IMR-90 (cell line): ENCODE measurements around the gene EVI5. TPM values are rescaled to one million over a fixed set of nuclear protein-coding genes. Genes with fewer than 3 reads are reported as not detected.

ENCODE experiments used
- ATAC-seq: fragments of 200-7000 bp; cut with Tn5 transposase; 2 replicates; pipeline ENCODE4 v1.9.1; 2020; ENCODE audit warnings: low read depth, mild to moderate bottlenecking, moderate library complexity
- BruUV-seq: library from RNA; stranded (reverse); fragments of 400-500 nt; replicated peaks from 2 replicates; lab custom pipeline; 2021; lab: Mats Ljungman, UMichigan
- CTCF ChIA-PET: fragments of 300-600 bp; formaldehyde crosslinking; extraction: SDS; loops from one replicate; lab custom pipeline; 2021; ENCODE audit warnings: antibody characterized with exemption; lab: Yijun Ruan, JAX
- POLR2A ChIA-PET: fragments of 300-600 bp; sonication (Branson Sonifier 250); formaldehyde crosslinking; loops from one replicate; lab custom pipeline; 2022; ENCODE audit warnings: antibody characterized with exemption; ENCODE audit not compliant: unreplicated experiment; lab: Charles Lee
- DNase-seq: peaks from one replicate; pipeline ENCODE4 v3.0.0; 2013
- H2AFZ ChIP-seq: replicated peaks from 2 replicates; pipeline ENCODE3; 2013; ENCODE audit warnings: low read length, mild to moderate bottlenecking; ENCODE audit not compliant: poor library complexity
- H2AK5ac ChIP-seq: 2 replicates; pipeline ENCODE4 v1.6.1; 2013; ENCODE audit warnings: low read depth, low read length, inconsistent platforms
- H2AK9ac ChIP-seq: replicated peaks from 2 replicates; pipeline ENCODE3; 2013; ENCODE audit warnings: mild to moderate bottlenecking, low read depth, low read length, moderate library complexity; ENCODE audit not compliant: poor library complexity
- H2BK120ac ChIP-seq: 2 replicates; pipeline ENCODE4 v1.6.1; 2013; ENCODE audit warnings: low read depth, low read length, inconsistent platforms
- H2BK15ac ChIP-seq: 3 replicates; pipeline ENCODE4 v1.6.1; 2013; ENCODE audit warnings: low read depth, low read length, inconsistent platforms
- H2BK20ac ChIP-seq: 2 replicates; pipeline ENCODE4 v1.6.1; 2013; ENCODE audit warnings: low read depth, mild to moderate bottlenecking, inconsistent platforms, low read length, moderate library complexity
- H2BK5ac ChIP-seq: 2 replicates; pipeline ENCODE4 v1.6.1; 2013; ENCODE audit warnings: mild to moderate bottlenecking, low read depth, low read length, inconsistent platforms; ENCODE audit not compliant: poor library complexity, severe bottlenecking
- H3K14ac ChIP-seq: replicated peaks from 2 replicates; pipeline ENCODE4 v1.6.1; 2013; ENCODE audit warnings: low read depth, low read length, inconsistent platforms
- H3K18ac ChIP-seq: 2 replicates; pipeline ENCODE4 v1.6.1; 2013; ENCODE audit warnings: low read depth, low read length, control low read depth
- H3K23ac ChIP-seq: 2 replicates; pipeline ENCODE4 v1.6.1; 2013; ENCODE audit warnings: low read depth, low read length, inconsistent platforms
- H3K27ac ChIP-seq: 2 replicates; pipeline ENCODE4 v1.5.1; 2013; ENCODE audit warnings: mild to moderate bottlenecking, control low read depth, low read length; ENCODE audit not compliant: insufficient read depth
- H3K27me3 ChIP-seq: 2 replicates; pipeline ENCODE4 v1.6.1; 2013; ENCODE audit warnings: low read length; ENCODE audit not compliant: control insufficient read depth, insufficient read depth
- H3K36me3 ChIP-seq: 2 replicates; pipeline ENCODE4 v1.6.1; 2013; ENCODE audit warnings: low read length, mixed read lengths; ENCODE audit not compliant: control insufficient read depth, insufficient read depth
- H3K4ac ChIP-seq: 2 replicates; pipeline ENCODE4 v1.6.1; 2013; ENCODE audit warnings: low read depth, low read length, inconsistent platforms
- H3K4me1 ChIP-seq: 2 replicates; pipeline ENCODE4 v1.6.1; 2013; ENCODE audit warnings: low read length, mixed read lengths; ENCODE audit not compliant: control insufficient read depth, insufficient read depth
- H3K4me2 ChIP-seq: 2 replicates; pipeline ENCODE4 v1.6.1; 2013; ENCODE audit warnings: low read depth, mild to moderate bottlenecking, control low read depth, low read length, moderate library complexity
- H3K4me3 ChIP-seq: 2 replicates; pipeline ENCODE4 v1.5.1; 2013; ENCODE audit warnings: low read depth, mild to moderate bottlenecking, control low read depth, low read length, moderate library complexity; ENCODE audit not compliant: insufficient read depth
- H3K56ac ChIP-seq: 2 replicates; pipeline ENCODE4 v1.6.1; 2013; ENCODE audit warnings: low read length, inconsistent platforms; ENCODE audit not compliant: insufficient read depth; ENCODE audit errors: extremely low read depth
- H3K79me1 ChIP-seq, 2 experiments: 2 replicates each; pipeline ENCODE4 v1.6.1; 2013; ENCODE audit warnings: low read length in 2 of 2, inconsistent platforms in 1 of 2, low read depth in 1 of 2
- H3K9ac ChIP-seq: 2 replicates; pipeline ENCODE4 v1.6.1; 2013; ENCODE audit warnings: low read depth, low read length, control low read depth
- H3K9me1 ChIP-seq: 2 replicates; pipeline ENCODE4 v1.6.1; 2013; ENCODE audit warnings: low read length, inconsistent platforms; ENCODE audit not compliant: insufficient read depth
- H3K9me3 ChIP-seq: 2 replicates; pipeline ENCODE4 v1.6.1; 2013; ENCODE audit warnings: low read length; ENCODE audit not compliant: control insufficient read depth, insufficient read depth
- H4K20me1 ChIP-seq: 2 replicates; pipeline ENCODE4 v1.6.1; 2013; ENCODE audit warnings: low read length, inconsistent platforms; ENCODE audit not compliant: insufficient read depth
- H4K5ac ChIP-seq: 2 replicates; pipeline ENCODE4 v1.6.1; 2013; ENCODE audit warnings: mild to moderate bottlenecking, low read depth, low read length, control low read depth
- H4K8ac ChIP-seq, 2 experiments: 2 replicates each; pipeline ENCODE4 v1.6.1; 2013; ENCODE audit warnings: low read depth in 2 of 2, low read length in 2 of 2, control low read depth in 1 of 2, inconsistent platforms in 1 of 2
- H4K91ac ChIP-seq: 2 replicates; pipeline ENCODE4 v1.6.1; 2013; ENCODE audit warnings: low read depth, low read length, inconsistent platforms; ENCODE audit not compliant: insufficient read depth
- MAZ ChIP-seq: IDR thresholded peaks from 2 replicates; pipeline ENCODE4 v1.6.1; 2012; ENCODE audit warnings: low read depth, mild to moderate bottlenecking, low read length, improper control_type of control experiment, moderate library complexity, borderline replicate concordance
- WGBS, 2 experiments: methylation state at CpG; one replicate each; pipeline versions ENCODE4 v1.1.5 to v1.1.7; 2013; ENCODE audit warnings: missing lambda C conversion rate in 2 of 2; ENCODE audit not compliant: insufficient read length in 1 of 2; ENCODE audit errors: extremely low coverage in 2 of 2; 5-methylcytosine and 5-hydroxymethylcytosine counted together
- dilution Hi-C: fragments of 300-500 bp; cut with HindIII; formaldehyde crosslinking; loops from one replicate; pipeline ENCODE4 v1.14.3; 2018; ENCODE audit warnings: low sequenced_read_pairs; ENCODE audit not compliant: unreplicated experiment
- in situ Hi-C: fragments of 300-500 bp; cut with MboI; formaldehyde crosslinking; loops from 3 replicates; pipeline ENCODE4 v1.14.3; 2019; ENCODE audit warnings: low sequenced_read_pairs, inconsistent platforms, mixed read lengths
- intact Hi-C: fragments of 100-400 bp; cut with micrococcal nuclease; formaldehyde crosslinking; loops from 2 replicates; pipeline ENCODE4 v1.10.0; 2022
- polyA plus RNA-seq, 3 experiments: library from polyadenylated mRNA; depleted of rRNA; stranded (reverse); fragments of >200 nt; gene quantifications; 2 replicates each; pipeline ENCODE4 v1.2.3, GENCODE V29; 2012; ENCODE audit warnings: low replicate concordance in 1 of 3
- total RNA-seq: library from RNA; depleted of rRNA; stranded (reverse); fragments of >200 nt; gene quantifications from 2 replicates; pipeline ENCODE4 v1.2.3, GENCODE V29; 2012
- TF ChIP-seq, protein P1 (sequence below): conservative IDR thresholded peaks from 2 replicates; pipeline ENCODE4 v1.5.1; 2012; ENCODE audit warnings: mild to moderate bottlenecking, low read depth, low read length, improper control_type of control experiment
- TF ChIP-seq, protein P2 (sequence below): fragments of 150-350 bp; IDR thresholded peaks from 2 replicates; pipeline ENCODE4 v1.6.1; 2017; ENCODE audit warnings: mild to moderate bottlenecking, antibody characterized with exemption, low read length, low read depth

EVI5 gene
- total and polyA plus RNA-seq, 2 of the 4 experiments (the other 2 are of a cell fraction) = 13.9 to 26.9 TPM

DNA sequence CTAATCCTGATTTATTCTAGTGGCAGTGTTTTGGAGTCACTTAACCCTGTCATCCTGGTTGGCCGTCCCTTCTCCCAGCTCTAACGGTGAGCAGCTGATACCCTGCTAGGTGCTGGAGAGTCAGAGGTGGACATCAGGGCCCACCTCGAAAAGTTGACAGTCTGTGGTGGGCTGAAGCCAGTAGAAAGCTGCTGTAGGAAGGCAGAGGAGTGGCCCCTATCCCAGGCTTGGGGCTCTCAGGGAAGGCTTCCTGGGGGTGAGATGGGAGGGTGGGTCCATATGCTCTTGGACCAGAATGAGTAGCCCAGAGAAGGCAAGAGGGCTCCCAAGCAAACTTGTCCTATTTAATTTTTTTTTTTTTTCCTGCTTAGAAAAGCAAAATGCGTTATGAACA is 46.5 kb upstream of the EVI5 start:
- peak; percentile 4; the same call in 1 of the 2 replicates for ATAC-seq
- H3K56ac ChIP-seq = no peak overlapping the region
- BruUV-seq = no TSS peak
- H2AK5ac ChIP-seq = peak overlapping the region; percentile 67; the same call in 1 of the 2 replicates
- peak overlapping the region; percentile 12; the same call in 1 of the 2 replicates for H4K91ac ChIP-seq
- peak overlapping the region; percentile 40; the same call in 1 of the 2 replicates for H3K4me2 ChIP-seq
- no peak for DNase-seq
- intact Hi-C loops = loop anchor here (5.0 to 10.0 kb wide), 4 partner anchors 84 to 1329 kb away; partner anchors contain the start of genes CDC7 and GFI1
- H3K14ac ChIP-seq = peak overlapping the region; percentile 18; the same call in 1 of the 2 replicates
- ChIA-PET POLR2A (interaction anchor here (0.5 kb wide), 2 partner anchors 160 to 348 kb away, joined by 3 to 5 read pairs; no protein-coding TSS in a partner anchor), CTCF (interaction anchor here (0.5 to 1.4 kb wide), 4 partner anchors 78 to 666 kb away, joined by 3 to 8 read pairs (median 4); no protein-coding TSS in a partner anchor)
- H3K23ac ChIP-seq = peak overlapping the region; percentile 64; the same call in 1 of the 2 replicates
- H3K27me3 ChIP-seq = no peaks in the 10 kb centered on the region
- no peak overlapping the region for H3K4me3 ChIP-seq
- no peaks in the 10 kb centered on the region for H3K9me3 ChIP-seq
- peak overlapping the region; percentile 91 for H2AFZ ChIP-seq
- H3K36me3 ChIP-seq = peaks cover 17% of the 10 kb centered on the region
- H2BK5ac ChIP-seq = peak overlapping the region; percentile 15
- peaks cover 3% of the 10 kb centered on the region; the same call in 1 of the 2 replicates for H3K4me1 ChIP-seq
- dilution Hi-C loops = no loop called here
- WGBS, 2 experiments = no CpG with 5 or more reads among the region's 4 CpGs
- H2BK120ac ChIP-seq = peak overlapping the region; percentile 39
- no peak overlapping the region for H3K18ac ChIP-seq
- peak overlapping the region; percentile 14 for H4K5ac ChIP-seq
- H3K9ac ChIP-seq = no peak overlapping the region
- TF ChIP-seq, protein P1, sequence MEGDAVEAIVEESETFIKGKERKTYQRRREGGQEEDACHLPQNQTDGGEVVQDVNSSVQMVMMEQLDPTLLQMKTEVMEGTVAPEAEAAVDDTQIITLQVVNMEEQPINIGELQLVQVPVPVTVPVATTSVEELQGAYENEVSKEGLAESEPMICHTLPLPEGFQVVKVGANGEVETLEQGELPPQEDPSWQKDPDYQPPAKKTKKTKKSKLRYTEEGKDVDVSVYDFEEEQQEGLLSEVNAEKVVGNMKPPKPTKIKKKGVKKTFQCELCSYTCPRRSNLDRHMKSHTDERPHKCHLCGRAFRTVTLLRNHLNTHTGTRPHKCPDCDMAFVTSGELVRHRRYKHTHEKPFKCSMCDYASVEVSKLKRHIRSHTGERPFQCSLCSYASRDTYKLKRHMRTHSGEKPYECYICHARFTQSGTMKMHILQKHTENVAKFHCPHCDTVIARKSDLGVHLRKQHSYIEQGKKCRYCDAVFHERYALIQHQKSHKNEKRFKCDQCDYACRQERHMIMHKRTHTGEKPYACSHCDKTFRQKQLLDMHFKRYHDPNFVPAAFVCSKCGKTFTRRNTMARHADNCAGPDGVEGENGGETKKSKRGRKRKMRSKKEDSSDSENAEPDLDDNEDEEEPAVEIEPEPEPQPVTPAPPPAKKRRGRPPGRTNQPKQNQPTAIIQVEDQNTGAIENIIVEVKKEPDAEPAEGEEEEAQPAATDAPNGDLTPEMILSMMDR = no peak
- no peak for TF ChIP-seq MAZ
- TF ChIP-seq, protein P2, sequence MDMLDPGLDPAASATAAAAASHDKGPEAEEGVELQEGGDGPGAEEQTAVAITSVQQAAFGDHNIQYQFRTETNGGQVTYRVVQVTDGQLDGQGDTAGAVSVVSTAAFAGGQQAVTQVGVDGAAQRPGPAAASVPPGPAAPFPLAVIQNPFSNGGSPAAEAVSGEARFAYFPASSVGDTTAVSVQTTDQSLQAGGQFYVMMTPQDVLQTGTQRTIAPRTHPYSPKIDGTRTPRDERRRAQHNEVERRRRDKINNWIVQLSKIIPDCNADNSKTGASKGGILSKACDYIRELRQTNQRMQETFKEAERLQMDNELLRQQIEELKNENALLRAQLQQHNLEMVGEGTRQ = no peak
- 0 out of 3 replicates have a peak overlapping the region, but pooled peaks have one; percentile 7 for H2BK15ac ChIP-seq
- H3K79me1 ChIP-seq = peaks cover 0 to 17% of the 10 kb centered on the region in 2 experiments; a peak in 2 of 4 replicates
- H3K27ac ChIP-seq = 0 out of 2 replicates have a peak overlapping the region, but pooled peaks have one; percentile 4
- 0 out of 2 replicates have a peak, but pooled peaks cover 7% of the 10 kb centered on the region for H3K9me1 ChIP-seq
- in situ Hi-C loops = no loop called here
- H3K4ac ChIP-seq = peak overlapping the region; percentile 51
- peak overlapping the region; percentile 88 for H2AK9ac ChIP-seq
- peaks cover 46% of the 10 kb centered on the region for H4K20me1 ChIP-seq
- H2BK20ac ChIP-seq = no peak overlapping the region
- H4K8ac ChIP-seq = peak overlapping the region; percentile 34 to 87; a peak in 3 of 4 replicates
